Endodermal cell (in vitro differentiated cells): Measurements from ENCODE around the gene SACS. TPM values are rescaled to one million over a fixed set of nuclear protein-coding genes. Genes with fewer than 3 reads are reported as not detected.

Experiments
- DNase-seq: peaks from one replicate; pipeline ENCODE4 v3.0.0-alpha.2; 2017
- H3K27ac ChIP-seq: 2 replicates; pipeline ENCODE4 v1.5.1; 2013; ENCODE audit warnings: mild to moderate bottlenecking, low read depth, low read length, moderate library complexity
- H3K27me3 ChIP-seq: 2 replicates; pipeline ENCODE4 v1.6.1; 2013; ENCODE audit warnings: mild to moderate bottlenecking, low read length, moderate library complexity; ENCODE audit not compliant: insufficient read depth, control insufficient read depth, poor library complexity, severe bottlenecking
- H3K36me3 ChIP-seq: 2 replicates; pipeline ENCODE4 v1.7.0; 2013; ENCODE audit warnings: mild to moderate bottlenecking, low read length, moderate library complexity; ENCODE audit not compliant: control insufficient read depth, insufficient read depth
- H3K4me1 ChIP-seq: one replicate; pipeline ENCODE4 v1.7.0; 2013; ENCODE audit warnings: low read length; ENCODE audit not compliant: control insufficient read depth, insufficient read depth
- H3K4me3 ChIP-seq: 2 replicates; pipeline ENCODE4 v1.5.1; 2013; ENCODE audit warnings: mild to moderate bottlenecking, low read length, moderate library complexity
- H3K9ac ChIP-seq: 2 replicates; pipeline ENCODE4 v1.6.1; 2013; ENCODE audit warnings: mild to moderate bottlenecking, low read length, moderate library complexity; ENCODE audit not compliant: poor library complexity, severe bottlenecking; ENCODE audit errors: extremely low read depth
- H3K9me3 ChIP-seq: 2 replicates; pipeline ENCODE4 v1.6.1; 2013; ENCODE audit warnings: mild to moderate bottlenecking, low read length, moderate library complexity; ENCODE audit not compliant: control insufficient read depth
- H3K27ac Mint-ChIP-seq: 2 replicates; pipeline ENCODE4 v1.8.0; 2020; ENCODE audit warnings: mixed read lengths
- H3K27me3 Mint-ChIP-seq: 2 replicates; pipeline ENCODE4 v1.8.0; 2021; ENCODE audit warnings: mild to moderate bottlenecking, mixed read lengths; ENCODE audit not compliant: insufficient read depth
- H3K36me3 Mint-ChIP-seq: 2 replicates; pipeline ENCODE4 v1.8.0; 2020; ENCODE audit warnings: low read depth, mixed read lengths
- H3K4me1 Mint-ChIP-seq: 2 replicates; pipeline ENCODE4 v1.8.0; 2020; ENCODE audit warnings: mixed read lengths
- H3K4me3 Mint-ChIP-seq: 2 replicates; pipeline ENCODE4 v1.8.0; 2020; ENCODE audit warnings: mild to moderate bottlenecking, moderate library complexity, mixed read lengths
- H3K9me3 Mint-ChIP-seq: 2 replicates; pipeline ENCODE4 v1.8.0; 2020; ENCODE audit warnings: mild to moderate bottlenecking, mixed read lengths
- WGBS, 2 experiments: methylation state at CpG; one replicate each; pipeline versions ENCODE4 v1.1.5 to v1.1.7; 2013; ENCODE audit warnings: missing lambda C conversion rate in 2 of 2, mixed read lengths in 1 of 2; ENCODE audit not compliant: insufficient coverage in 1 of 2, insufficient read length in 1 of 2; 5-methylcytosine and 5-hydroxymethylcytosine counted together
- long read RNA-seq, 4 experiments: library from polyadenylated mRNA in 2 of 4; library from RNA in 1 of 4; library from capped mRNA in 1 of 4; stranded (forward) in 3 of 4; unstranded in 1 of 4; transcript quantifications; one replicate each; pipeline ENCODE4 v2.0.0, GENCODE V29; 2020 to 2021; ENCODE audit warnings: inconsistent platforms in 1 of 4
- polyA plus RNA-seq, 2 experiments: library from polyadenylated mRNA; stranded (reverse); fragments of 50-300 nt; gene quantifications; one replicate each; pipeline ENCODE4 v1.2.3, GENCODE V29; 2013
- total RNA-seq, 2 donors: library from RNA; stranded (reverse); fragmentation: NEBNext Ultra II Directional in 1 of 2; extraction: Animal tissue kit (Norgen Biotek cat#: 25700) in 1 of 2; gene quantifications; 2 replicates in 1 of 2; 3 replicates in 1 of 2; pipeline ENCODE4 v1.2.1, GENCODE V29; 2021
- TF ChIP-seq, protein P1 (sequence below): fragments of 200-600 bp; sonication (generic); conservative IDR thresholded peaks from 2 replicates; pipeline ENCODE4 v1.5.0; 2021; ENCODE audit warnings: antibody characterized with exemption, mild to moderate bottlenecking

Gene SACS
- total RNA-seq = 10 to 100 TPM; 17.6 to 22.3 TPM
- 30.8 TPM for polyA plus RNA-seq (2013, experiment 1 of 2)
- polyA plus RNA-seq (2013, experiment 2 of 2) = 33.2 TPM
- long read RNA-seq, experiment 1, partial matches to known transcripts = 0 of 10 reads
- long read RNA-seq, experiment 1, other reads (novel, unspliced or antisense) = 10 of 10 reads
- long read RNA-seq, experiment 2, partial matches to known transcripts = 2 of 9 reads
- long read RNA-seq, experiment 2, other reads (novel, unspliced or antisense) = 7 of 9 reads
- long read RNA-seq, experiment 3, full-length matches to known transcripts = 2 of 15 reads
- long read RNA-seq, experiment 3, partial matches to known transcripts = 6 of 15 reads
- long read RNA-seq, experiment 3, other reads (novel, unspliced or antisense) = 7 of 15 reads
- long read RNA-seq, experiment 4, partial matches to known transcripts = 0 of 3 reads
- long read RNA-seq, experiment 4, other reads (novel, unspliced or antisense) = 1 of 3 reads

GRCh38 chr13:23433171-23434153, at the start of gene SACS:
Gene SACS (minus strand): TSS chr13:23433702. CDS start chr13:23411239, 22,463 bp downstream.
- TF ChIP-seq, protein P1, sequence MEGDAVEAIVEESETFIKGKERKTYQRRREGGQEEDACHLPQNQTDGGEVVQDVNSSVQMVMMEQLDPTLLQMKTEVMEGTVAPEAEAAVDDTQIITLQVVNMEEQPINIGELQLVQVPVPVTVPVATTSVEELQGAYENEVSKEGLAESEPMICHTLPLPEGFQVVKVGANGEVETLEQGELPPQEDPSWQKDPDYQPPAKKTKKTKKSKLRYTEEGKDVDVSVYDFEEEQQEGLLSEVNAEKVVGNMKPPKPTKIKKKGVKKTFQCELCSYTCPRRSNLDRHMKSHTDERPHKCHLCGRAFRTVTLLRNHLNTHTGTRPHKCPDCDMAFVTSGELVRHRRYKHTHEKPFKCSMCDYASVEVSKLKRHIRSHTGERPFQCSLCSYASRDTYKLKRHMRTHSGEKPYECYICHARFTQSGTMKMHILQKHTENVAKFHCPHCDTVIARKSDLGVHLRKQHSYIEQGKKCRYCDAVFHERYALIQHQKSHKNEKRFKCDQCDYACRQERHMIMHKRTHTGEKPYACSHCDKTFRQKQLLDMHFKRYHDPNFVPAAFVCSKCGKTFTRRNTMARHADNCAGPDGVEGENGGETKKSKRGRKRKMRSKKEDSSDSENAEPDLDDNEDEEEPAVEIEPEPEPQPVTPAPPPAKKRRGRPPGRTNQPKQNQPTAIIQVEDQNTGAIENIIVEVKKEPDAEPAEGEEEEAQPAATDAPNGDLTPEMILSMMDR = no peak
- H3K9ac ChIP-seq = peak within 1 kb of the TSS; percentile 80
- H3K4me1 ChIP-seq = no peaks in the 10 kb centered on the region
- peak within 1 kb of the TSS; percentile 87 for H3K27ac Mint-ChIP-seq
- DNase-seq = peak; percentile 94
- peak within 1 kb of the TSS; percentile 89 for H3K4me3 ChIP-seq
- H3K27me3 Mint-ChIP-seq = peaks cover 14% of the 10 kb centered on the region
- H3K27ac ChIP-seq = peak within 1 kb of the TSS; percentile 99
- H3K4me3 Mint-ChIP-seq = peak within 1 kb of the TSS; percentile 86
- no peaks in the 10 kb centered on the region for H3K9me3 ChIP-seq
- no peaks in the 10 kb centered on the region for H3K36me3 Mint-ChIP-seq
- WGBS, 2 experiments = 4 to 6% methylated on average over 19 to 26 of the region's 26 CpGs
- H3K36me3 ChIP-seq = no peaks in the 10 kb centered on the region
- H3K4me1 Mint-ChIP-seq = peaks cover 8% of the 10 kb centered on the region
- no peaks in the 10 kb centered on the region for H3K27me3 ChIP-seq
- no peaks in the 10 kb centered on the region for H3K9me3 Mint-ChIP-seq

- DNase-seq = no peak
- TF ChIP-seq, protein P1 = no peak
- Histone ChIP-seq H3K9ac (no peak overlapping the region), H3K36me3 (no peaks in the 10 kb centered on the region), H3K27ac (no peak overlapping the region), H3K4me1 (no peaks in the 10 kb centered on the region), H3K9me3 (peaks cover 25% of the 10 kb centered on the region), H3K4me3 (no peak overlapping the region), H3K27me3 (no peaks in the 10 kb centered on the region)
- 93% methylated on average over 1 of the region's 1 CpG; no CpG with 5 or more reads in 1 of the 2 experiments for WGBS, 2 experiments
- peaks cover 31% of the 10 kb centered on the region for H3K9me3 Mint-ChIP-seq
- H3K4me3 Mint-ChIP-seq = no peak overlapping the region
- H3K27ac Mint-ChIP-seq = no peak overlapping the region
- no peaks in the 10 kb centered on the region for H3K4me1 Mint-ChIP-seq
- H3K27me3 Mint-ChIP-seq = no peaks in the 10 kb centered on the region
- H3K36me3 Mint-ChIP-seq = no peaks in the 10 kb centered on the region
Measured at GRCh38 chr13:23480324-23480723, 46.8 kb upstream of the SACS start.

DNA sequence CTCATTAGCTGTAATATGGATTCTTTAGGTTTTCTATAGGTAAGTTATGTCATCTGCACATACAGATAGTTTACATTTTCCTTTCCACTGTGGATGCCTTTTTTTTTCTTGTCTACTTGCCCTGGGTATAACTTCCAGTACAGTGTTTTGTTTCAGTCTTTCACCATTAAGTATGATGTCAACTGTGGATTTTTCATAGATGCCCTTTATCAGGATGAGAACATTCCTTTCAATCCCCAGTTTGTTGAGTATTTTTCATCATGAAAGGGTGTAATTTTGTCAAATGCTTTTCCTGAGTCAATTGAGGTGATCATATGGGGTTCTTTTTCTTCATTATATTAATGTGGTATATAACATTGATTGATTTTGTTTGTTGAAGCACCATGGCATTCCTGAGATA, 43.6 kb upstream of the SACS start:
- H3K4me3 ChIP-seq = no peak overlapping the region
- no peaks in the 10 kb centered on the region for H3K27me3 ChIP-seq
- TF ChIP-seq, protein P1 = no peak
- peaks cover 6% of the 10 kb centered on the region for H3K4me1 Mint-ChIP-seq
- no peak overlapping the region for H3K9ac ChIP-seq
- no peak overlapping the region for H3K4me3 Mint-ChIP-seq
- peaks cover 25% of the 10 kb centered on the region for H3K9me3 ChIP-seq
- H3K27me3 Mint-ChIP-seq = no peaks in the 10 kb centered on the region
- no peak for DNase-seq
- no peak overlapping the region for H3K27ac ChIP-seq
- H3K36me3 Mint-ChIP-seq = no peaks in the 10 kb centered on the region
- H3K9me3 Mint-ChIP-seq = peaks cover 29% of the 10 kb centered on the region
- H3K27ac Mint-ChIP-seq = no peak overlapping the region
- no peaks in the 10 kb centered on the region for H3K36me3 ChIP-seq
- H3K4me1 ChIP-seq = no peaks in the 10 kb centered on the region
